NT2/D1 (cell line): ENCODE measurements around the gene NXPH4.

Source experiments
- SUZ12 ChIP-seq: IDR thresholded peaks from 2 replicates; pipeline ENCODE4 v1.6.1; 2011; ENCODE audit not compliant: insufficient read length, insufficient read depth; ENCODE audit errors: extremely low read depth
- YY1 ChIP-seq: IDR thresholded peaks from 2 replicates; pipeline ENCODE4 v1.6.1; 2011; ENCODE audit not compliant: insufficient read length, insufficient read depth
- ZNF274 ChIP-seq: IDR thresholded peaks from 2 replicates; pipeline ENCODE4 v1.6.1; 2011; ENCODE audit warnings: mild to moderate bottlenecking, low read depth, low read length

GRCh38 chr12:57222286-57223190, 5.9 kb downstream of the NXPH4 start:
- no peak for TF ChIP-seq YY1
- TF ChIP-seq ZNF274, result no peak
- TF ChIP-seq SUZ12, result no peak
